Left renal pelvis (tissue), 4 donors: ENCODE data around the gene FER1L5. TPM values are rescaled to one million over a fixed set of nuclear protein-coding genes. Genes with fewer than 3 reads are reported as not detected.

Experiments used
- DNase-seq, 4 donors: peaks; one replicate each; pipeline ENCODE4 v3.0.0-alpha.2; 2013; ENCODE audit warnings: low read depth in 4 of 4, low spot score in 3 of 4
- polyA plus RNA-seq, 4 donors: library from polyadenylated mRNA; unstranded; fragments of 120-200 nt; gene quantifications; one replicate each; pipeline ENCODE4 v1.2.1, GENCODE V29; 2013; ENCODE audit not compliant: insufficient read length in 4 of 4

Gene FER1L5
- polyA plus RNA-seq, 4 donors: 0.44 to 1.8 (median 1.0) TPM

DNA sequence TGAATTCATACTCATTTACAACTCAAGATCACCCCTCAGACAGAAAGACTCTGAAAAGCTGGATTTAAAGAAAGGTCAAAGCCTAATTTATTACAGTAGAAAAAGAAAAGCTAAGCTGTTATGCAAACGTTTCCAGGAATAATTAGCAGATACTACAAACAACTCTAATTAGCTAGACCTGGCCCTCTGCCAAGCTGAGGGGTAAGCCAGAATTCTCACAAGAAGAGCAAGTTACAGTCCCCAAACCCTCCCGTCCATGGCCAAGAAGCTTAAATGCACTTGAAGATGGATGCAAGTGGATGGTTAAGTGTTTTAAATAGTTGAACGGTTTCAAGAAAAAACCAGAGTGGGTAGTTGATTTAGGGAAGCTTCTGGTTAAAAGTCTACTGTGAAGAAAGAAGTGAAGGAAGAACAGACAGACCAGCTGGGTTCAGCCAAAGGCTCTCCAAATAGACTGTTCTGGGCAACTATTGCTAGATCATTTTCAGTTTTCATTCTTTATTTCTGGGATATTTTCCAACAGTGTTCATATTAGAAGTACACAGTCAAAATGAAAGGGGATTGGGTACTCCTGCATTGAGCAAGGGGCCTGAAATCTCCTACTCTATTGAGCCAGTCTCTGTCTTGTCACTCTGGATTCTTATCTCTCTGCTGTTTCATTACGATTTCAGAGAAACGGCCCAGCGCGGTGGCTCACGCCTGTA lies 92.5 kb downstream of the FER1L5 start:
- DNase-seq: peak in 1 of 4 donors; percentile 14

DNA sequence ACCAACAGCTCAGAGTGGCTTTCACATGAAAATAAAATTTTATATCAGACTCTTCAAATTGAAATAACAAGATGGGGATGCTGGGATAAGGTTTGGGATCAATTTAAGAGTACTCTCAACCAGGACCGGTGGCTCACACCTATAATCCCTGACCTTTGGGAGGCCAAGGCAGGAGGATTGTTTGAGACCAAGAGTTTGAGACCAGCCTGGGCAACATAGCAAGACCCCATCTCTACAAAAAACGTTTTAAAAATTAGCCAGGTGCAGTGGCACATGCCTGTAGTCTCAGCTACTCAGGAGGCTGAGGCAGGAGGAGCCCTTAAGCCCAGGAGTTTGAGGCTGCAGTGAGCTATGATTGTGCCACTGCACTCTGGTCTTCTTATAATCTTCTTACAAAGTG lies 94.7 kb downstream of the FER1L5 start:
- no peak for DNase-seq

- no peak for DNase-seq
Measured at GRCh38 chr2:96737831-96738230, 95.3 kb downstream of the FER1L5 start.

GRCh38 chr2:96739076-96739632 lies 96.6 kb downstream of the FER1L5 start:
- no peak for DNase-seq

GRCh38 chr2:96739633-96740428 lies 97.3 kb downstream of the FER1L5 start, which contains the start of gene LMAN2L:
TSS of gene LMAN2L (minus strand) at chr2:96740064. CDS start at chr2:96740040, 24 bp downstream.
- DNase-seq: peak; percentile 90 to 97 (median 94)

DNA sequence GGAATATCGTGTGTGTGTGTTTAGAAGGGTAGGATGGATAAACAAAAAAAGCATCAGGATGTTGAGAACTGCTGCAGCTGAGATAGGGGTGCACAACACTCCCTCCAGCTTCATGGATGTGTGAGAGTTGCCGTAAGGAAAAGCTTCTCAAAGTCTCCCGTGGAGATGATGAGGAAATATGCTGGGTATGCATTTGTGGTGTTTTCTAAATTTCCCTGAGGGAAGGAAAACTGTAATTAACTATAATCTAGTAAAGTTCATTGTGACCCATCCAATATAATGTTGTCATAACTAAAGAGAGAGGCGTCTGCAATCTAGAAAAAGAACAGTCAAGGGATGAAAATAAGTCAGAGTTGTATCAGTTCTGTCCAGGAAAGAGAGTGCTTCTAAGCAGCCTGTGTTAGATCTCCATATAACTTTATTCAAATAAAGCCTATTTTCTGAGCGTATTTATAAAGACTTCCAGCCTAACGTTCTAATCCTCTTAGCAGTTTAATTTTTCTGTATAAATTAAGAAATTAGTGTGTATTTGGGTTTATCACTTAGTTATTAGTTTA lies 104.6 kb downstream of the FER1L5 start:
- DNase-seq: no peak

GRCh38 chr2:96751800-96752199 lies 109.2 kb downstream of the FER1L5 start:
- DNase-seq: no peak

GRCh38 chr2:96753661-96754282 lies 111.2 kb downstream of the FER1L5 start:
- DNase-seq: no peak

DNA sequence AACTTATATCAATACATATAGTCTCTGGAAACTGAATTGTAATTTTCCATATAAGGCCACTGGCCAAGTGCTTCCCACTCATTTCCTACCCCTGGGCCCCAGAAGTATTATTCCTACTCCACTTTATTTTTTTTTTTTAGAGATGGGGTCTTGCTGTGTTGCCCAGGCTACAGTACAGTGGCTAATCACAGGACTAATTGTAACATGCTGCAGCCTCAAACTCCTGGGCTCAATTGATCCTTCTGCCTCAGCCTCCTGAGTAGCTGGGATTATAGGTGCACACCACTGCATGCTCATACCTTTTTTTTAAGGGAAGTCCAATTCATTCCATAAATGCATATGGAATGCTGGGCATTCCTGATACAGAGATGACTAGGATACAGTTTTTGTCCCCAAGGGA lies 111.8 kb downstream of the FER1L5 start:
- DNase-seq: no peak

Other genes starting within 250 kb of the FER1L5 start
- gene NEURL3, start 137.4 kb upstream of the FER1L5 start, polyA plus RNA-seq: 1 to 10 TPM in 3 of 4 donors, under 1 TPM in 1; 0.15 to 9.0 (median 4.0) TPM
- gene ARID5A, start 106.0 kb upstream of the FER1L5 start, polyA plus RNA-seq: 1 to 10 TPM; 4.3 to 7.1 (median 5.6) TPM
- 10 to 100 TPM; 43.1 to 60.6 (median 56.2) TPM for gene KANSL3, start 4.5 kb upstream of the FER1L5 start, polyA plus RNA-seq
- 10 to 100 TPM; 35.9 to 53.4 (median 49.7) TPM for gene LMAN2L, start 97.3 kb downstream of the FER1L5 start, polyA plus RNA-seq
- 10 to 100 TPM in 3 of 4 donors, 1 to 10 TPM in 1; 8.1 to 15.4 (median 12.5) TPM for gene CNNM4, start 118.1 kb downstream of the FER1L5 start, polyA plus RNA-seq
- 10 to 100 TPM; 27.5 to 37.3 (median 34.2) TPM for gene CNNM3, start 173.5 kb downstream of the FER1L5 start, polyA plus RNA-seq
- gene ANKRD23, start 201.3 kb downstream of the FER1L5 start, polyA plus RNA-seq: 1 to 10 TPM; 4.1 to 6.1 (median 4.5) TPM
- 10 to 100 TPM in 1 of 4 donors, 1 to 10 TPM in 3; 6.6 to 10.9 (median 7.2) TPM for gene ANKRD39, start 215.3 kb downstream of the FER1L5 start, polyA plus RNA-seq
- 10 to 100 TPM; 34.4 to 47.9 (median 41.0) TPM for gene SEMA4C, start 227.3 kb downstream of the FER1L5 start, polyA plus RNA-seq